ENCODE measurements around the gene PELO.

The PELO gene

GRCh38 chr5:52837068-52837467 is 49.4 kb downstream of the PELO start:
- Mint-ChIP-seq H3K36me3 (ENCODE audit: low read depth) (no peaks in the 10 kb centered on the region), H3K9me3 (no peaks in the 10 kb centered on the region), H3K4me1 (peaks cover 10% of the 10 kb centered on the region), H3K4me3 (no peak overlapping the region), H3K27ac (no peak overlapping the region), H3K27me3 (ENCODE audit: low read depth, poor library complexity) (no peaks in the 10 kb centered on the region)
- TF ChIP-seq CTCF (IDR thresholded peaks at IDR 0.05) = no peak
- no peak for DNase-seq

Measured in nephron progenitor cell (in vitro differentiated cells).